Neural cell (in vitro differentiated cells): Measurements from ENCODE around the gene OPA1.

Experiments
- CTCF ChIP-seq: fragments of 450-650 bp; IDR thresholded peaks from 2 replicates; pipeline ENCODE4 v1.5.1; 2014; ENCODE audit warnings: antibody characterized with exemption, mild to moderate bottlenecking, moderate library complexity; ENCODE audit not compliant: poor library complexity, severe bottlenecking
- EP300 ChIP-seq: fragments of 450-650 bp; conservative IDR thresholded peaks from 2 replicates; pipeline ENCODE4 v1.6.1; 2014; ENCODE audit warnings: antibody characterized with exemption, mild to moderate bottlenecking, moderate library complexity; ENCODE audit not compliant: poor library complexity, severe bottlenecking
- EZH2 ChIP-seq: fragments of 200-600, 300-800 bp; shearing (Covaris generic), sonication (generic); IDR thresholded peaks from 2 replicates; pipeline ENCODE4 v1.6.1; 2014; ENCODE audit warnings: antibody characterized with exemption, low read length, borderline replicate concordance, mild to moderate bottlenecking; ENCODE audit not compliant: insufficient read depth, poor library complexity, severe bottlenecking
- POLR2AphosphoS5 ChIP-seq: IDR thresholded peaks from 2 replicates; pipeline ENCODE4 v1.6.1; 2012
- RAD21 ChIP-seq: fragments of 450-650 bp; conservative IDR thresholded peaks from 2 replicates; pipeline ENCODE4 v1.6.1; 2014; ENCODE audit warnings: antibody characterized with exemption, mild to moderate bottlenecking, moderate library complexity
- REST ChIP-seq: IDR thresholded peaks from 2 replicates; pipeline ENCODE4 v1.6.1; 2012; ENCODE audit warnings: borderline replicate concordance
- SMC3 ChIP-seq: fragments of 450-650 bp; conservative IDR thresholded peaks from 2 replicates; pipeline ENCODE4 v1.6.1; 2014; ENCODE audit warnings: antibody characterized with exemption, mild to moderate bottlenecking, moderate library complexity; ENCODE audit not compliant: poor library complexity
- TAF1 ChIP-seq: IDR thresholded peaks from 2 replicates; pipeline ENCODE4 v1.6.1; 2012; ENCODE audit warnings: low read depth

GRCh38 chr3:193732391-193732790 is 139.4 kb downstream of the OPA1 start:
- TF ChIP-seq EZH2 (no peak), CTCF (no peak), EP300 (no peak), RAD21 (no peak), POLR2AphosphoS5 (no peak), TAF1 (no peak), SMC3 (no peak), REST (no peak)
